ENCODE data around the gene ACADVL.
"Not testable (repeated sequence)": the region's sequence is repeated elsewhere in the genome, so short reads cannot be mapped to it uniquely, and the experiment has no call there.

Gene ACADVL

GRCh38 chr17:7219812-7220592 is at the start of gene ACADVL, which contains the start of gene DLG4:
Gene ACADVL, plus strand, starts transcription at chr17:7219938. Its CDS starts 47 bp downstream, at chr17:7219985.
Gene DLG4, minus strand, starts transcription at chr17:7219836.
- DNase-seq, result peak; percentile 83

- DNase-seq, result not testable (repeated sequence)
Measured at GRCh38 chr17:7172522-7173191, 47.1 kb upstream of the ACADVL start.

GRCh38 chr17:7173687-7174602 is 45.8 kb upstream of the ACADVL start:
- DNase-seq, result no peak

GRCh38 chr17:7174603-7175326 is 45.0 kb upstream of the ACADVL start:
- DNase-seq, result no peak

GRCh38 chr17:7175330-7175733 is 44.4 kb upstream of the ACADVL start:
- DNase-seq, result no peak

- DNase-seq, result no peak
Measured at GRCh38 chr17:7176107-7176840, 43.5 kb upstream of the ACADVL start.

- DNase-seq, result no peak
Measured at GRCh38 chr17:7176841-7177190, 42.9 kb upstream of the ACADVL start.

GRCh38 chr17:7177191-7177953 is 42.4 kb upstream of the ACADVL start:
- no peak for DNase-seq

- no peak for DNase-seq
Measured at GRCh38 chr17:7177954-7178477, 41.7 kb upstream of the ACADVL start.

GRCh38 chr17:7178973-7179316 is 40.8 kb upstream of the ACADVL start:
- no peak for DNase-seq

GRCh38 chr17:7179317-7180254 is 40.2 kb upstream of the ACADVL start, which contains the start of gene ASGR1:
Gene ASGR1, minus strand, starts transcription at chr17:7179370. Its CDS starts 807 bp downstream, at chr17:7178563.
- DNase-seq, result no peak

- not testable (repeated sequence) for DNase-seq
Measured at GRCh38 chr17:7182101-7182500, 37.6 kb upstream of the ACADVL start.

GRCh38 chr17:7183433-7184090 is 36.2 kb upstream of the ACADVL start:
- no peak for DNase-seq

GRCh38 chr17:7184091-7184488 is 35.6 kb upstream of the ACADVL start:
- no peak for DNase-seq

- DNase-seq, result no peak
Measured at GRCh38 chr17:7184647-7185046, 35.1 kb upstream of the ACADVL start.

- DNase-seq, result no peak
Measured at GRCh38 chr17:7186241-7186640, 33.5 kb upstream of the ACADVL start.

- DNase-seq, result no peak
Measured at GRCh38 chr17:7190276-7190917, 29.3 kb upstream of the ACADVL start.

GRCh38 chr17:7191069-7191468 is 28.7 kb upstream of the ACADVL start:
- DNase-seq, result no peak
